Lower leg skin (tissue), 4 donors: Measurements from ENCODE around the gene CCR5AS.
"Not testable (repeated sequence)": the region's sequence is repeated elsewhere in the genome, so short reads cannot be mapped to it uniquely, and the experiment has no call there.

ENCODE experiments used
- DNase-seq, 2 donors: peaks; one replicate each; pipeline ENCODE4 v3.0.0-alpha.2; 2019; ENCODE audit warnings: low spot score in 2 of 2
- H3K4me3 ChIP-seq: fragments of 200-600 bp; sonication (generic); 2 replicates; pipeline ENCODE4 v1.5.1; 2017; ENCODE audit warnings: mild to moderate bottlenecking, low read depth; ENCODE audit not compliant: poor library complexity, severe bottlenecking
- POLR2A ChIP-seq, 2 donors: fragments of 450-650 bp; IDR thresholded peaks; one replicate each; pipeline ENCODE4 v1.6.1; 2016 to 2017; ENCODE audit warnings: antibody characterized with exemption in 2 of 2, mild to moderate bottlenecking in 1 of 2, moderate library complexity in 1 of 2
- WGBS, 2 donors: methylation state at CpG; one replicate each; pipeline ENCODE4 v1.1.5; 2018; 5-methylcytosine and 5-hydroxymethylcytosine counted together
- intact Hi-C: fragments of 100-400 bp; cut with DNase I; formaldehyde crosslinking; loops from one replicate; pipeline ENCODE4 v1.15.0; 2023; ENCODE audit warnings: low total_unique reads
- TF ChIP-seq, protein P1 (sequence below), 3 donors: fragments of 450-650 bp; IDR thresholded peaks; one replicate each; pipeline ENCODE4 v1.5.1; 2016; ENCODE audit warnings: antibody characterized with exemption in 3 of 3, mild to moderate bottlenecking in 3 of 3, moderate library complexity in 2 of 3

CCR5AS gene

DNA sequence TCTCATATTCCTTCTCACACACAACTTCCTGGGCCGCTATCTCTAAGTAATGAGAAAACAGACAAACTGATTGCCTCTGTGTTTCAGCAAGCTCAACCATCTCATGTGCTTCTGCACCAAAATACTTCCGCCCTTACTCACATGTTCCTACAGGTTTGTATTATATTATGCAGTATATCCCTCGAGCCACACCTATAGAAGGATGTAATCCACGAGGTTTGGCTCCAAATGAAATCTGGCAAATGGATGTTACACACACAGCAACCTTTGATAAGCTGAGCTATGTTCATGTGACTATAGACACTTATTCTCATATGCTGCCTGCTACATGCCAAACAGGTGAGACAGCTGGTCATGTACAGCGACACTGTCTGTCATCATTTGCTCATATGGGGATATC, 22.8 kb upstream of the CCR5AS start:
- 47 to 50% methylated on average over 5 of the region's 5 CpGs for WGBS, 2 donors
- no peak overlapping the region for H3K4me3 ChIP-seq
- TF ChIP-seq, protein P1, sequence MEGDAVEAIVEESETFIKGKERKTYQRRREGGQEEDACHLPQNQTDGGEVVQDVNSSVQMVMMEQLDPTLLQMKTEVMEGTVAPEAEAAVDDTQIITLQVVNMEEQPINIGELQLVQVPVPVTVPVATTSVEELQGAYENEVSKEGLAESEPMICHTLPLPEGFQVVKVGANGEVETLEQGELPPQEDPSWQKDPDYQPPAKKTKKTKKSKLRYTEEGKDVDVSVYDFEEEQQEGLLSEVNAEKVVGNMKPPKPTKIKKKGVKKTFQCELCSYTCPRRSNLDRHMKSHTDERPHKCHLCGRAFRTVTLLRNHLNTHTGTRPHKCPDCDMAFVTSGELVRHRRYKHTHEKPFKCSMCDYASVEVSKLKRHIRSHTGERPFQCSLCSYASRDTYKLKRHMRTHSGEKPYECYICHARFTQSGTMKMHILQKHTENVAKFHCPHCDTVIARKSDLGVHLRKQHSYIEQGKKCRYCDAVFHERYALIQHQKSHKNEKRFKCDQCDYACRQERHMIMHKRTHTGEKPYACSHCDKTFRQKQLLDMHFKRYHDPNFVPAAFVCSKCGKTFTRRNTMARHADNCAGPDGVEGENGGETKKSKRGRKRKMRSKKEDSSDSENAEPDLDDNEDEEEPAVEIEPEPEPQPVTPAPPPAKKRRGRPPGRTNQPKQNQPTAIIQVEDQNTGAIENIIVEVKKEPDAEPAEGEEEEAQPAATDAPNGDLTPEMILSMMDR (IDR thresholded peaks at IDR 0.05), result no peak
- TF ChIP-seq POLR2A (IDR thresholded peaks at IDR 0.05), result no peak
- DNase-seq, result no peak
- intact Hi-C loops, result no loop called here

DNA sequence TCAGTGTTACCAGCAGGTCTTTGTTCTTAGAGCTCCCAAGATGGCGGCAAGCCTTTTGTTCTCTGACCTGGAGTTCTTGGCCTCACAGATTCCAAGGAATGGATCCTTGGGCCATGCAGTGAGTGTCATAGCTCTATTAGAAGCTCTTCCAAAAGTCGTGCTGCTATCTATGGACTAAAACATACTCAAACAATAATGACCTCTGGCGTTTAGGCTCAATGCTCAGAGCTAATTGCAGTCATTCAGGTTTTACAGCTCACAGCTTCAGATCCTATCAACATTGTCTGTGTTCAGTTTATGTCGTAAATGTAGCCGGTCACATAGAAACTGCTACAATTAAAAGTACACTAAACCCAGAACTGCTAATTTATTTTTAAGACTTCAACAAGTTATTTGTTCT, 22.4 kb upstream of the CCR5AS start:
- DNase-seq, result no peak
- TF ChIP-seq POLR2A (IDR thresholded peaks at IDR 0.05), result no peak
- TF ChIP-seq, protein P1 (IDR thresholded peaks at IDR 0.05), result no peak
- H3K4me3 ChIP-seq, result no peak overlapping the region
- intact Hi-C loops, result no loop called here
- WGBS, 2 donors, result 44 to 45% methylated on average over 5 of the region's 5 CpGs

DNA sequence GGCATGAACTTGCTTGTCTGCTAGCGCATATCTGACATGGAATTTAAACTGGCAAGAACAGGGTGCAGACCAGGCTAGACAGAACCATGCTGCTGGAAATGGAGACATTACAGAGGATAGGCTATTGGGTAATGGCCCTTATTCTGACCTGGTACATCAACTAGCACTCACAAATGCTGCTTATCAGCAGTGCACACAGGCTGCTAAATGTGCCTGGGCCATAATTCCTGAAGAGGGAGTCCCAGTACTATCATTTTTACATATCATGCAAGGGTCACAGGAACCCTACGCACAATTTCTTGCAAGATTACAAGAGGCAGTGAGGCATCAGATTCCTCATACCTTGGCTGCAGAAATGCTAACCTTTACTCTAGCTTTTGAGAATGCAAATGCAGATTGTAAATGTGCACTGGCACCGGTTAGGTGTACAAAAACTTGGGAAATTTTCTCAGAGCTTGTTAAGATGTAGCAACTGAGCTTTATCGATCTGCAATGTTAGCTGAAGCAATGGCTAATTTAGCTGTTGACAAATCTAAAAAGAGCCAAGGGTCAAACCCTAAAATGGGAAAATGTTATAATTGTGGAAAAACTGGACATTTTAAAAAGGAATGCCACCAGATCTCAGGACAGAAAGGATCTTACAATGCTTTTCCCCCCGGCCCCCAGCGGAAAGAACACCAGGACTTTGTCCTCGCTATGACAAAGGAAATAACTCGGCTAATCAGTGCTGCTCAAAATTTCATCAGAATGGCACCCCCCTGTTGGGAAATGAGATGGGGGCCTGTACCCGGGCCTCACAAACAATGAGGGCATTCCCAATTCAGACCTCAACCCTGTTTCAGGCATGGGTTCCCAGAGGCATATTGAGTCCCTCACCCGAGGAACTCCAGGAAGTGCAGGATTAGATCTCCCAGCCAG, 21.3 kb upstream of the CCR5AS start:
- no peak overlapping the region for H3K4me3 ChIP-seq
- TF ChIP-seq POLR2A (IDR thresholded peaks at IDR 0.05), result no peak
- TF ChIP-seq, protein P1 (IDR thresholded peaks at IDR 0.05), result no peak
- WGBS, 2 donors, result 72 to 74% methylated on average over 10 of the region's 10 CpGs
- DNase-seq, result no peak
- intact Hi-C loops, result no loop called here

DNA sequence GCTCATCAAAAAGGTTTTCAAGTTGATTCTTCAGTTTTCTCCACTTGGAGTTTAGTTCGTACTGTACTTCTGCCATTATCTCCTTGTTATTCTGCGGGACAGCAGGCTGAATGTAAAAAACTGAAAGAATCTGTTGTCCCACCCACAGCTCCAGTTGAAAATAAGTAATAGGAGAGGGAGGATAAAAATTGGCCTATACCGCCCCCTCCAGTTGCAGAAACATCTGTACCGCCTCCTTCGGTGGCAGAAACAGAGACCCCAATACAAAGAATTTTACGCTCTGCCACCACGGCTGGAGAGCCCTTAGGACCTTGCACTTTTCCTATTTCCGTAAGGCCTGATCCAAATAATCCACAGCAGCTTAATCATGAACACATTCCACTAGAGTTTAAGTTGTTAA, 20.5 kb upstream of the CCR5AS start:
- intact Hi-C loops, H3K4me3 ChIP-seq, DNase-seq: not testable (repeated sequence)
- WGBS, 2 donors, result 69 to 73% methylated on average over 8 of the region's 8 CpGs

DNA sequence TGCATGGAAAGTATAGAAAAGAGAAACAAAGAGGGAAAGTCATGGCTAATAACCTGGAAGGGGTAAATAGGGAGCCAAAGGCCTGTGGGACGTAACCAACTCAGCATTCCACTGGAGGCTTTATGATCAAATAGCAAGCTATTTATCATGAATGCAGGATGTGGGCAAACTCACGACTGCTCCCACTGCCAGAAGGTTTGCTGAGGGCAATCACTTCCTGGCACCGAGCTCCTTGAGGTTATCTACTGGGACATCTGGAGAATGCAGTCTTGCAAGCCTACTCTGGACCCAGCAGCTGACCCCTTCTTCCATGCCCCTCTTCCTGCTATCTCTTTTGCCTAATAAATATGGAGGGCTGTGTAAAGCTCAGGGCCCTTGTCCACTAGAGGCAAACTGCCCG, 19.6 kb upstream of the CCR5AS start:
- intact Hi-C loops, H3K4me3 ChIP-seq: not testable (repeated sequence)
- 63 to 65% methylated on average over 4 of the region's 4 CpGs for WGBS, 2 donors

DNA sequence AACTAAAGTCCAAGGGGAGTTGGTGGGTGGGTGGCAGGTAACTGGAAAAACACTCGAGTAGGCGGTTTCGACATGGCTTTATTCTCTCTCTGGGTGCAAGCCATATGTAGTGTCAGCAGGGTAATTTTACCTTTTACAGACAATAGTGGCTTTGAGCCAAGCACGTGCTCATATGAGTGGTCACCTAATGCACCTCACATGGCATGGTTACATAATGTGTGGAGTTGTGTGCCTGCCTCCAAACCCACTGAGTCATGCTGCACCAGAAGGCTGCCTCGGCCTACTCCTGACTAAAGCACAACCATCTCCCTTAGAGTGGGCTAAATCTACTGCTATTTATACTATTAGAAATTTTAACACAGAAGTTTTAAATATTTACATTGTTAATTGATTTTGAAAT, 16.7 kb upstream of the CCR5AS start:
- WGBS, 2 donors, result 64 to 73% methylated on average over 5 of the region's 5 CpGs
- no peak for DNase-seq
- intact Hi-C loops, result no loop called here
- TF ChIP-seq, protein P1 (IDR thresholded peaks at IDR 0.05), result no peak
- TF ChIP-seq POLR2A (IDR thresholded peaks at IDR 0.05), result no peak
- H3K4me3 ChIP-seq, result no peak overlapping the region

More for the DNA sequence above, 19.6 kb upstream of the CCR5AS start:
- DNase-seq, result not testable (repeated sequence)

DNA sequence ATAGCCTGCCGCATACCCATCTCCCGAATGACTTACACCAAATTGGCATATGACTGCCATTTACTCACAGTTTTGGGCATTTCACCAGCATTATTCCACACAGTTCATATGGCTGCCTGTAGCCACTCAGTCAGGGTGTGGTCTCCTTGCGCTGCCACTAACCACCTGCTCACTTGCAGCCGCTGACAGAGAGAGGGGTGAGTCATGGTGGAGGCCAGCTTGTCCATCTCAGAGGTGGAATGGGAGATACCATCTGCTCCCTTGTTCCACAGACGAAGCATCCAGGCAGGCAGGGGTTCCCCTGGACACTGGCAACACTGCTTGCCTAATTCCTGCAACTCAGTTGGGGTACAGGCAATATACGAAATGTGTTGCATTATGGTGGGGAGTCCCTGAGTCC, 15.8 kb upstream of the CCR5AS start:
- 62 to 79% methylated on average over 6 of the region's 6 CpGs for WGBS, 2 donors
- intact Hi-C loops, result no loop called here
- TF ChIP-seq POLR2A (IDR thresholded peaks at IDR 0.05), result no peak
- TF ChIP-seq, protein P1 (IDR thresholded peaks at IDR 0.05), result no peak
- H3K4me3 ChIP-seq, result no peak overlapping the region
- no peak for DNase-seq
